SU-DHL-6 (cell line): ENCODE measurements around the gene GCNT2.
"Not testable (repeated sequence)": the region's sequence is repeated elsewhere in the genome, so short reads cannot be mapped to it uniquely, and the experiment has no call there.

Experiments used
- H2AFZ ChIP-seq: fragments of 200-600 bp; sonication (generic); 2 replicates; pipeline ENCODE4 v1.6.1; 2014; ENCODE audit warnings: low read depth, mild to moderate bottlenecking, moderate library complexity, mixed read lengths, antibody characterized with exemption, low read length; ENCODE audit not compliant: severe bottlenecking
- H3F3A ChIP-seq: fragments of 200-600 bp; shearing (Covaris generic); 2 replicates; pipeline ENCODE4 v1.6.0; 2016; ENCODE audit warnings: antibody characterized with exemption, mild to moderate bottlenecking; ENCODE audit not compliant: insufficient read depth
- H3K27ac ChIP-seq: fragments of 200-600 bp; sonication (generic); 2 replicates; pipeline ENCODE4 v1.5.1; 2016; ENCODE audit warnings: low read depth, mild to moderate bottlenecking, low read length, moderate library complexity, mixed read lengths
- H3K27me3 ChIP-seq: fragments of 200-600 bp; sonication (generic), shearing (Covaris generic); 2 replicates; pipeline ENCODE4 v1.6.0; 2014; ENCODE audit warnings: mild to moderate bottlenecking, low read length
- H3K36me3 ChIP-seq: fragments of 200-600 bp; sonication (generic); 2 replicates; pipeline ENCODE4 v1.6.1; 2014; ENCODE audit warnings: mild to moderate bottlenecking, low read length, mixed read lengths
- H3K4me2 ChIP-seq: fragments of 300-600, 200-600 bp; shearing (Covaris generic), sonication (generic); 2 replicates; pipeline ENCODE4 v1.6.0; 2014; ENCODE audit warnings: low read length, low read depth, mild to moderate bottlenecking; ENCODE audit not compliant: poor library complexity, severe bottlenecking
- H3K4me3 ChIP-seq: fragments of 200-600 bp; sonication (generic); 2 replicates; pipeline ENCODE4 v1.5.1; 2014; ENCODE audit warnings: antibody characterized with exemption, low read length, mild to moderate bottlenecking, mixed read lengths; ENCODE audit not compliant: insufficient read depth, poor library complexity, severe bottlenecking
- H3K79me2 ChIP-seq: fragments of 200-600 bp; sonication (generic); 2 replicates; pipeline ENCODE4 v1.6.1; 2014; ENCODE audit warnings: mild to moderate bottlenecking, low read length, moderate library complexity; ENCODE audit not compliant: insufficient read depth
- H3K9ac ChIP-seq: fragments of 200-600 bp; sonication (generic); 2 replicates; pipeline ENCODE4 v1.7.0; 2014; ENCODE audit warnings: mild to moderate bottlenecking, low read length
- H3K9me2 ChIP-seq: fragments of 200-600 bp; sonication (generic); replicated peaks from 2 replicates; pipeline ENCODE4 v1.6.1; 2014; ENCODE audit warnings: low read length; ENCODE audit not compliant: insufficient read depth
- H3K9me3 ChIP-seq: fragments of 200-600 bp; sonication (generic); 2 replicates; pipeline ENCODE4 v1.6.1; 2014; ENCODE audit warnings: low read length, mixed read lengths; ENCODE audit not compliant: insufficient read depth
- H4K20me1 ChIP-seq: fragments of 200-600 bp; sonication (generic); 2 replicates; pipeline ENCODE4 v1.6.1; 2014; ENCODE audit warnings: low read depth, mild to moderate bottlenecking, antibody characterized with exemption, low read length, moderate library complexity, mixed read lengths
- CTCF ChIP-seq: fragments of 200-600 bp; sonication (generic); IDR thresholded peaks from one replicate; pipeline ENCODE4 v1.5.1; 2017; ENCODE audit warnings: antibody characterized with exemption, mild to moderate bottlenecking, low read length, moderate library complexity; ENCODE audit not compliant: insufficient read depth, poor library complexity, severe bottlenecking
- EZH2phosphoT487 ChIP-seq: fragments of 200-600 bp; sonication (generic), shearing (Covaris generic); conservative IDR thresholded peaks from 2 replicates; pipeline ENCODE4 v1.6.1; 2018; ENCODE audit warnings: mild to moderate bottlenecking, antibody characterized with exemption, low read length, moderate library complexity, mixed read lengths

The GCNT2 gene

GRCh38 chr6:10487668-10488327 is 33.4 kb upstream of the GCNT2 start:
- Histone ChIP-seq H4K20me1 (no peaks in the 10 kb centered on the region), H3K27ac (no peak overlapping the region), H3K4me3 (no peak overlapping the region), H2AFZ (no peak overlapping the region), H3K9me2 (no peaks in the 10 kb centered on the region), H3F3A (no peaks in the 10 kb centered on the region), H3K36me3 (no peaks in the 10 kb centered on the region), H3K79me2 (no peaks in the 10 kb centered on the region), H3K9me3 (no peaks in the 10 kb centered on the region), H3K4me2 (no peak overlapping the region), H3K27me3 (no peaks in the 10 kb centered on the region), H3K9ac (no peak overlapping the region)
- TF ChIP-seq CTCF (no peak), EZH2phosphoT487 (no peak)

GRCh38 chr6:10491463-10491862 is 29.7 kb upstream of the GCNT2 start:
- H3K4me3 ChIP-seq = no peak overlapping the region
- H4K20me1 ChIP-seq = no peaks in the 10 kb centered on the region
- no peaks in the 10 kb centered on the region for H3K79me2 ChIP-seq
- H3K9me3 ChIP-seq = no peaks in the 10 kb centered on the region
- H2AFZ ChIP-seq = no peak overlapping the region
- no peaks in the 10 kb centered on the region for H3K9me2 ChIP-seq
- no peaks in the 10 kb centered on the region for H3K27me3 ChIP-seq
- no peak overlapping the region for H3K27ac ChIP-seq
- H3F3A ChIP-seq = no peaks in the 10 kb centered on the region
- TF ChIP-seq EZH2phosphoT487 = no peak
- no peak for TF ChIP-seq CTCF
- no peaks in the 10 kb centered on the region for H3K36me3 ChIP-seq
- no peak overlapping the region for H3K4me2 ChIP-seq
- H3K9ac ChIP-seq = no peak overlapping the region

- H3F3A ChIP-seq, H3K27me3 ChIP-seq, H3K9me3 ChIP-seq, H3K9me2 ChIP-seq, H3K4me3 ChIP-seq, H3K9ac ChIP-seq, H3K27ac ChIP-seq, H2AFZ ChIP-seq, H3K4me2 ChIP-seq, H4K20me1 ChIP-seq, H3K79me2 ChIP-seq, H3K36me3 ChIP-seq: not testable (repeated sequence)
Observed at GRCh38 chr6:10491905-10492304, 29.2 kb upstream of the GCNT2 start.

GRCh38 chr6:10495029-10495428 is 26.1 kb upstream of the GCNT2 start:
- Histone ChIP-seq H2AFZ (no peak overlapping the region), H3K27me3 (no peaks in the 10 kb centered on the region), H3K36me3 (no peaks in the 10 kb centered on the region), H3K4me2 (no peak overlapping the region), H3K79me2 (no peaks in the 10 kb centered on the region), H3K27ac (no peak overlapping the region), H3F3A (no peaks in the 10 kb centered on the region), H3K4me3 (no peak overlapping the region), H3K9ac (no peak overlapping the region), H3K9me3 (no peaks in the 10 kb centered on the region), H4K20me1 (no peaks in the 10 kb centered on the region), H3K9me2 (no peaks in the 10 kb centered on the region)
- TF ChIP-seq EZH2phosphoT487 (no peak), CTCF (no peak)
